ENCODE results near the gene TSNAX.

Gene TSNAX

GRCh38 chr1:231540847-231541246 is 12.4 kb downstream of the TSNAX start:
- no peaks in the 10 kb centered on the region for H3K27me3 ChIP-seq (ENCODE audit: control insufficient read depth, insufficient read depth, low read length, poor library complexity, severe bottlenecking)
- H3K4me1 ChIP-seq (ENCODE audit: control insufficient read depth, insufficient read depth, low read length): no peaks in the 10 kb centered on the region
- no peak overlapping the region for H3K4me3 ChIP-seq (ENCODE audit: insufficient read depth, low read depth, low read length)
- no peaks in the 10 kb centered on the region for H3K9me3 ChIP-seq (ENCODE audit: control insufficient read depth, low read length)
- no CpG with 5 or more reads among the region's 3 CpGs for WGBS, 2 experiments
- H3K27ac ChIP-seq (ENCODE audit: insufficient read depth, low read depth, low read length, poor library complexity, severe bottlenecking): no peak overlapping the region
- H3K36me3 ChIP-seq (ENCODE audit: control insufficient read depth, insufficient read depth, low read length): peaks cover 9% of the 10 kb centered on the region

- WGBS, 2 experiments: 94 to 95% methylated on average over 1 of the region's 2 CpGs
- H3K27ac ChIP-seq (ENCODE audit: insufficient read depth, low read depth, low read length, poor library complexity, severe bottlenecking): no peak overlapping the region
- H3K36me3 ChIP-seq (ENCODE audit: control insufficient read depth, insufficient read depth, low read length): peaks cover 9% of the 10 kb centered on the region
- H3K27me3 ChIP-seq (ENCODE audit: control insufficient read depth, insufficient read depth, low read length, poor library complexity, severe bottlenecking): no peaks in the 10 kb centered on the region
- no peaks in the 10 kb centered on the region for H3K9me3 ChIP-seq (ENCODE audit: control insufficient read depth, low read length)
- H3K4me1 ChIP-seq (ENCODE audit: control insufficient read depth, insufficient read depth, low read length): no peaks in the 10 kb centered on the region
- no peak overlapping the region for H3K4me3 ChIP-seq (ENCODE audit: insufficient read depth, low read depth, low read length)
Observed at GRCh38 chr1:231541842-231542241, 13.4 kb downstream of the TSNAX start.

DNA sequence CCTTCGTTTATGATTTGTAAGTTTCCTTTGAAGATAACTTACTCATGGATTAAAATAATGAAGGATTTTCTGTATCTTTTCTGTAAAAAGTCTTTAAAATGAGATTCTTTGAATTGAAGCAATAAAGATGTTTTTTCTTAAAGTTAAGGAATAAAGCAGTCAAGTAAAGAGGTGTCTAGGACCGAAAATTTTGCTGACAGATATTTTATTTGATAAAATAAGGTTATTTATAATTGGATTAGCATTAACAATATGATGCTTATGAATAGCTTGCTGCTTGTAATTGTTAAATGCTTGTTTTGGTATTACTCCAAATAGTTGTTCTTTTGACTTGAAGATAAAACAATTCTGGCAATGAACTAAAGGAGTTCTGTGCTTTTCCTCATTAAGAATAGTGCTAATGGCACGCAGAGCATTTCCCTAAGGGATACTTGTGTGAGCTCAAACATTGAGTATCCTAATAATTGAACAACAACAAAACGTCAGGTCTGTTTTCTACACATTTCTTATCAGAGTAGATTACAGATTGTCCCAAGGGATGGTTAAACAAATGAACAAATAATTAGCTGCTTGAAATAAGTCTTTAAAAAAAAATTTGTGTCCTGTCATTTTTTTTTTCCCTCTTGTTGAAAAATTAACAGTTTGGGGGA is 16.6 kb downstream of the TSNAX start:
- Histone ChIP-seq H3K9me3 (ENCODE audit: control insufficient read depth, low read length) (no peaks in the 10 kb centered on the region), H3K4me3 (ENCODE audit: insufficient read depth, low read depth, low read length) (no peak overlapping the region), H3K27me3 (ENCODE audit: control insufficient read depth, insufficient read depth, low read length, poor library complexity, severe bottlenecking) (no peaks in the 10 kb centered on the region), H3K27ac (ENCODE audit: insufficient read depth, low read depth, low read length, poor library complexity, severe bottlenecking) (no peak overlapping the region), H3K36me3 (ENCODE audit: control insufficient read depth, insufficient read depth, low read length) (peaks cover 9% of the 10 kb centered on the region), H3K4me1 (ENCODE audit: control insufficient read depth, insufficient read depth, low read length) (no peaks in the 10 kb centered on the region)
- 98 to 100% methylated on average over 3 to 4 of the region's 4 CpGs for WGBS, 2 experiments

GRCh38 chr1:231546693-231547092 is 18.2 kb downstream of the TSNAX start:
- H3K36me3 ChIP-seq (ENCODE audit: control insufficient read depth, insufficient read depth, low read length): peaks cover 6% of the 10 kb centered on the region
- H3K27me3 ChIP-seq (ENCODE audit: control insufficient read depth, insufficient read depth, low read length, poor library complexity, severe bottlenecking): no peaks in the 10 kb centered on the region
- no peak overlapping the region for H3K27ac ChIP-seq (ENCODE audit: insufficient read depth, low read depth, low read length, poor library complexity, severe bottlenecking)
- no peaks in the 10 kb centered on the region for H3K4me1 ChIP-seq (ENCODE audit: control insufficient read depth, insufficient read depth, low read length)
- no peaks in the 10 kb centered on the region for H3K9me3 ChIP-seq (ENCODE audit: control insufficient read depth, low read length)
- H3K4me3 ChIP-seq (ENCODE audit: insufficient read depth, low read depth, low read length): no peak overlapping the region
- 98% methylated on average over 4 of the region's 4 CpGs for WGBS, 2 experiments

GRCh38 chr1:231549733-231550447 is 21.4 kb downstream of the TSNAX start:
- H3K36me3 ChIP-seq (ENCODE audit: control insufficient read depth, insufficient read depth, low read length): no peaks in the 10 kb centered on the region
- WGBS, 2 experiments: 87 to 90% methylated on average over 4 of the region's 4 CpGs
- no peaks in the 10 kb centered on the region for H3K4me1 ChIP-seq (ENCODE audit: control insufficient read depth, insufficient read depth, low read length)
- H3K27ac ChIP-seq (ENCODE audit: insufficient read depth, low read depth, low read length, poor library complexity, severe bottlenecking): no peak overlapping the region
- no peaks in the 10 kb centered on the region for H3K27me3 ChIP-seq (ENCODE audit: control insufficient read depth, insufficient read depth, low read length, poor library complexity, severe bottlenecking)
- H3K9me3 ChIP-seq (ENCODE audit: control insufficient read depth, low read length): no peaks in the 10 kb centered on the region
- no peak overlapping the region for H3K4me3 ChIP-seq (ENCODE audit: insufficient read depth, low read depth, low read length)

GRCh38 chr1:231550448-231550781 is 21.9 kb downstream of the TSNAX start:
- WGBS, 2 experiments: 58 to 81% methylated on average over 1 to 2 of the region's 2 CpGs
- Histone ChIP-seq H3K4me1 (ENCODE audit: control insufficient read depth, insufficient read depth, low read length) (no peaks in the 10 kb centered on the region), H3K9me3 (ENCODE audit: control insufficient read depth, low read length) (no peaks in the 10 kb centered on the region), H3K36me3 (ENCODE audit: control insufficient read depth, insufficient read depth, low read length) (no peaks in the 10 kb centered on the region), H3K27ac (ENCODE audit: insufficient read depth, low read depth, low read length, poor library complexity, severe bottlenecking) (no peak overlapping the region), H3K4me3 (ENCODE audit: insufficient read depth, low read depth, low read length) (no peak overlapping the region), H3K27me3 (ENCODE audit: control insufficient read depth, insufficient read depth, low read length, poor library complexity, severe bottlenecking) (no peaks in the 10 kb centered on the region)

DNA sequence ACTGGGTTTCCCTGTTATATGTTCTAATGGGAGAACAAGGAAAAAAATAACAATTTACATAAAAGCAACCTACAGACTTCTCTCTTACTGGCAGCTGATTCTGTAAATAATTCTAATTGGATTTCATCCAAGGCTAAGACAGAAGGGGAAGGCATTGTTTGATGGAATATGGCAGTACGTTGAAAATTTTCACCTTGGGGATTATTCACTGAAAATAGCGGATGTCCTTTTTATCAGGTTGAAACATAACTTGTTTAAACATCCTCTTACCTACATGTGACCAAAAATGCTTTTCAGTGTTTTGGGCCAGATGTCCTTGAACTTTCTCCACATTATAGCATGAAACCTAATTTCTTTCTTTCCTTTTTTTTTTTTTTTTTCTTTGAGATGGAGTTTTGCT is 24.9 kb downstream of the TSNAX start:
- H3K27me3 ChIP-seq (ENCODE audit: control insufficient read depth, insufficient read depth, low read length, poor library complexity, severe bottlenecking): no peaks in the 10 kb centered on the region
- no peak overlapping the region for H3K27ac ChIP-seq (ENCODE audit: insufficient read depth, low read depth, low read length, poor library complexity, severe bottlenecking)
- WGBS, 2 experiments: 90 to 95% methylated on average over 2 of the region's 2 CpGs
- H3K9me3 ChIP-seq (ENCODE audit: control insufficient read depth, low read length): no peaks in the 10 kb centered on the region
- no peaks in the 10 kb centered on the region for H3K4me1 ChIP-seq (ENCODE audit: control insufficient read depth, insufficient read depth, low read length)
- H3K36me3 ChIP-seq (ENCODE audit: control insufficient read depth, insufficient read depth, low read length): no peaks in the 10 kb centered on the region
- H3K4me3 ChIP-seq (ENCODE audit: insufficient read depth, low read depth, low read length): no peak overlapping the region

DNA sequence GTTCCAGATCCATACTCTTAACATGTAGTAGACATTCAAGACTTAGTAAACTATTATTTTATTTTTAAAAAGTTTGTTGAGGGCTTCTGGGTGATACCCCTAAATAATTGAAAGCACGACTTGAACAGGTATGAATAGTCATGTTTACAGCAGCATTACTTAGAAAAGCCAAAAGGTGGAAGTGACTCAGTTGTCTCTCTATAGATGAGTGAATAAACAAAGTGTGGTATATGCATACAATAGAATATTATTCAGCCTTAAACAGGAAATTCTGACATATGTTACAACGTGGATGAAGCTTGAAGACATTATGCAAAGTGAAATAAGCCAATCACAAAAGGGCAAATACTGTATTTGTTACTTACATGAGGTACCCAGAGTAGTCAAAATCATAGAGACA is 26.5 kb downstream of the TSNAX start:
- Histone ChIP-seq H3K27me3 (ENCODE audit: control insufficient read depth, insufficient read depth, low read length, poor library complexity, severe bottlenecking) (no peaks in the 10 kb centered on the region), H3K4me1 (ENCODE audit: control insufficient read depth, insufficient read depth, low read length) (no peaks in the 10 kb centered on the region), H3K27ac (ENCODE audit: insufficient read depth, low read depth, low read length, poor library complexity, severe bottlenecking) (no peak overlapping the region), H3K9me3 (ENCODE audit: control insufficient read depth, low read length) (no peaks in the 10 kb centered on the region), H3K36me3 (ENCODE audit: control insufficient read depth, insufficient read depth, low read length) (no peaks in the 10 kb centered on the region), H3K4me3 (ENCODE audit: insufficient read depth, low read depth, low read length) (no peak overlapping the region)
- 90 to 94% methylated on average over 2 of the region's 2 CpGs for WGBS, 2 experiments

DNA sequence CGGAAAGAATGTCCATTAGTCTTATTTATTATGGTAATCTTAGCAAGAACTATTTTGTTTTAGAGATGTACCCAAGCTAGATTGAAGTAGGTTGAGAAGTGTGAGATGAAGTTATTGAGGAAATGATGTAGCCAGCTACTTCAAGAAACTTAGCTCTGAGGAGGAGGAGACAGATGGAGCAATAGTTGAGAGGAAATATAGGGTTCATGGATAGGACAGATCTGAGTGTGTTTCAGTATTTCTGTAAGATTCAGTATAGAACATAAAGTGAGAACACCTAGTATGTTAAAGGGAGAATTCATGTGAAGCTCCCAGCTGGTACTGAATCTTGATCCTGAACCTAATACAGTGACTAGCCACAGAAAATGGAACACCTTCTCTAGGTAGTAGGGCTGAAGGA is 28.9 kb downstream of the TSNAX start:
- no peaks in the 10 kb centered on the region for H3K4me1 ChIP-seq (ENCODE audit: control insufficient read depth, insufficient read depth, low read length)
- WGBS, 2 experiments: 97 to 100% methylated on average over 1 of the region's 1 CpG
- no peaks in the 10 kb centered on the region for H3K9me3 ChIP-seq (ENCODE audit: control insufficient read depth, low read length)
- no peaks in the 10 kb centered on the region for H3K36me3 ChIP-seq (ENCODE audit: control insufficient read depth, insufficient read depth, low read length)
- H3K27me3 ChIP-seq (ENCODE audit: control insufficient read depth, insufficient read depth, low read length, poor library complexity, severe bottlenecking): no peaks in the 10 kb centered on the region
- no peak overlapping the region for H3K27ac ChIP-seq (ENCODE audit: insufficient read depth, low read depth, low read length, poor library complexity, severe bottlenecking)
- H3K4me3 ChIP-seq (ENCODE audit: insufficient read depth, low read depth, low read length): no peak overlapping the region

- H3K4me3 ChIP-seq (ENCODE audit: insufficient read depth, low read depth, low read length): no peak overlapping the region
- no peaks in the 10 kb centered on the region for H3K27me3 ChIP-seq (ENCODE audit: control insufficient read depth, insufficient read depth, low read length, poor library complexity, severe bottlenecking)
- H3K36me3 ChIP-seq (ENCODE audit: control insufficient read depth, insufficient read depth, low read length): no peaks in the 10 kb centered on the region
- no peaks in the 10 kb centered on the region for H3K4me1 ChIP-seq (ENCODE audit: control insufficient read depth, insufficient read depth, low read length)
- no peaks in the 10 kb centered on the region for H3K9me3 ChIP-seq (ENCODE audit: control insufficient read depth, low read length)
- H3K27ac ChIP-seq (ENCODE audit: insufficient read depth, low read depth, low read length, poor library complexity, severe bottlenecking): no peak overlapping the region
- 91 to 95% methylated on average over 2 to 3 of the region's 3 CpGs for WGBS, 2 experiments
Observed at GRCh38 chr1:231557898-231558707, 29.6 kb downstream of the TSNAX start.

Data from ectodermal cell (in vitro differentiated cells).